Frontal cortex (tissue), 4 donors: ENCODE results near the gene UQCC5. TPM values are rescaled to one million over a fixed set of nuclear protein-coding genes. Genes with fewer than 3 reads are reported as not detected.
"Not testable (repeated sequence)": the region's sequence is repeated elsewhere in the genome, so short reads cannot be mapped to it uniquely, and the experiment has no call there.

Source experiments
- DNase-seq, 2 donors: peaks; one replicate each; pipeline ENCODE4 v3.0.0; 2012; ENCODE audit warnings: low spot score in 2 of 2
- FAIRE-seq: peaks from 2 replicates; lab custom pipeline; 2012; peaks lifted over from hg19 to GRCh38; lab: Jason Lieb, UNC
- total RNA-seq: library from RNA; depleted of rRNA; stranded (reverse); fragments of >200 nt; gene quantifications from one replicate; pipeline ENCODE4 v1.2.3, GENCODE V29; 2014
- donor health status: control.
- donor health status: control.
- donor health status: control.

Gene UQCC5
- total RNA-seq, 1 donor from 2014 or later: 2.0 TPM

GRCh38 chr3:52520716-52521487 lies 15.5 kb upstream of the UQCC5 start:
- FAIRE-seq (no peak), DNase-seq (no peak)

- DNase-seq (no peak), FAIRE-seq (no peak)
Observed at GRCh38 chr3:52521488-52521824, 14.9 kb upstream of the UQCC5 start.

DNA sequence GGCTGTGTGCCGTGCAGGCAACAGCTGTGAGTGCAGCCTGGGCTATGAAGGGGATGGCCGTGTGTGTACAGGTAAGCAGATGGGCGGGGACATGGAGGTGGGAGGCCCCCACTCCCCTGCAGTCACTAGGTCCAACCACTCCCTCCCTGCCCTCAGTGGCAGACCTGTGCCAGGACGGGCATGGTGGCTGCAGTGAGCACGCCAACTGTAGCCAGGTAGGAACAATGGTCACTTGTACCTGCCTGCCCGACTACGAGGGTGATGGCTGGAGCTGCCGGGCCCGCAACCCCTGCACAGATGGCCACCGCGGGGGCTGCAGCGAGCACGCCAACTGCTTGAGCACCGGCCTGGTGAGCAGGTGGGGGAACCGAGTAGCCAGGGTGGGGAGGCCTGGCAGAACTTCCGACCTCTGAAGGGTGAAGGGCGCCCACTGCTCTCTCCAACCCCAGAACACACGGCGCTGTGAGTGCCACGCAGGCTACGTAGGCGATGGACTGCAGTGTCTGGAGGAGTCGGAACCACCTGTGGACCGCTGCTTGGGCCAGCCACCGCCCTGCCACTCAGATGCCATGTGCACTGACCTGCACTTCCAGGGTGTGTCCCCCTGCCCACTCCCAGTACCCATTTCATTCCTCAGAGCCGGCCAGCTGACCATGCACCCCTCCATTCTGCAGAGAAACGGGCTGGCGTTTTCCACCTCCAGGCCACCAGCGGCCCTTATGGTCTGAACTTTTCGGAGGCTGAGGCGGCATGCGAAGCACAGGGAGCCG lies 14.3 kb upstream of the UQCC5 start:
- DNase-seq (no peak), FAIRE-seq (no peak)

GRCh38 chr3:52522651-52523251 lies 13.7 kb upstream of the UQCC5 start:
- FAIRE-seq (no peak), DNase-seq (no peak)

DNA sequence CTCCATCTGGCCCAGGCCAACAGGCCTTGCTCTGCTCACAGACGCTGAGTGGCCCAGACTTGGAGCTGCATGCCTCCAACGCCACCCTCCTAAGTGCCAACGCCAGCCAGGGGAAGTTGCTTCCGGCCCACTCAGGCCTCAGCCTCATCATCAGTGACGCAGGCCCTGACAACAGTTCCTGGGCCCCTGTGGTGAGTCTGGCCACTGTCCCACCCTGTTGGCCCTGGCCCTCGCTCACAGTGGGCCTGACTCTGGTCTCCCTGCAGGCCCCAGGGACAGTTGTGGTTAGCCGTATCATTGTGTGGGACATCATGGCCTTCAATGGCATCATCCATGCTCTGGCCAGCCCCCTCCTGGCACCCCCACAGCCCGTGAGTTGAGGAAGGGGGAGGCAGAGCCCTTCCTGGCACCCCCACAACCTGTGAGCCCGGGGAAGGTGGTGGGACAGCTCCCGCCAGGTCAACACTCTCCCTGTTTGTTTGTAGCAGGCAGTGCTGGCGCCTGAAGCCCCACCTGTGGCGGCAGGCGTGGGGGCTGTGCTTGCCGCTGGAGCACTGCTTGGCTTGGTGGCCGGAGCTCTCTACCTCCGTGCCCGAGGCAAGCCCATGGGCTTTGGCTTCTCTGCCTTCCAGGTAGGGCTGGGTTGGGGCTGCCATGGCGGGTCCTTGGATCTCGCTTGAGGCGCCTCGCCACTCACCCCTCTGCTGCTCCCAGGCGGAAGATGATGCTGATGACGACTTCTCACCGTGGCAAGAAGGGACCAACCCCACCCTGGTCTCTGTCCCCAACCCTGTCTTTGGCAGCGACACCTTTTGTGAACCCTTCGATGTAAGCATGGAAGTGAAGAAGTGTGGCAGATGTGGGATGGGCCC lies 12.8 kb upstream of the UQCC5 start:
- FAIRE-seq: no peak
- DNase-seq: no peak

- FAIRE-seq (no peak), DNase-seq (no peak)
Observed at GRCh38 chr3:52524258-52524751, 12.1 kb upstream of the UQCC5 start.

GRCh38 chr3:52524752-52525679 lies 11.4 kb upstream of the UQCC5 start:
- no peak for FAIRE-seq
- DNase-seq: no peak

- DNase-seq (no peak), FAIRE-seq (no peak)
Observed at GRCh38 chr3:52525680-52526561, 10.5 kb upstream of the UQCC5 start.

- not testable (repeated sequence) for DNase-seq, FAIRE-seq
Observed at GRCh38 chr3:52526671-52527038, 9.8 kb upstream of the UQCC5 start.

GRCh38 chr3:52527039-52527731 lies 9.2 kb upstream of the UQCC5 start:
- DNase-seq (peak in 1 of 2 donors; percentile 11), FAIRE-seq (no peak)

DNA sequence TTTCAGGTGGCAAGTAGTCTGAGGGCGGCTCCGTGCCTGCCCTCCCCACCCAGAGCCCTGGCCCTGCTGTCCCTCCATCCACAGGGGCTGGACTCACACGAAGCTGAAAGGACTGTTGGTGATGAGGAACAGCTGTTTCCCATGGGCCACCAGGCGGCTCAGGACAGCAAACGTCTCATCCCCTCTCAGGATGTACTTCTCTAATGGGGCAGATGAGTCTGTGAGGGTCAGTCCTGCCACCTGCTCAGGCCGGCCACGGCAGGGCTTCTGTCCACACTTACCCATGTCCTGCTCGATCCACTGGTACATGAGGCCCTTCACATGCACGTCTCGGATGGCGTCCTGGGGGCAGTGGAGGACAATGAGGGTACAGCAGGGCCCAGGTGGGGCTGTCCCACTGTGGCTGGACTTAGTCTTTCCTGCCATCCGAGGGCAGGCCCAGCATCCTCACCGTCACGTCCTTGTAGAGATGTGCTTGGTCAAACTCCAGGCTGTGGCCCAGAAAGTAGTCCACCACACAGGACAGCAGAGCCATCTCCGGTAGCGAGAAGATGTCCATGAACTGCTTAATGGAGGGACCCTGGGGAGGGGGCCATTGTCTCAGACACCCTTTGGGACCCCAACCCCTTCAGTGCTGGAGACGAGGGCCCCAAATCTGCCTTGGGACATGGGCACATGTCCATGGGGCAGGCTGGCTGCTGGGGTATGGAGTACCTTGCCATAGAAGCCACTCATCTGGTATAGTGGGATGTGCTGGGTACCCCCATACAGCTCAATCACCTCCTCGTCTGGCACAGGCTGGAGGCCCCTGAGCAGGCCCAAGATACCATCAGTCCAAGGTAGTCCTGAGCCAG lies 8.4 kb upstream of the UQCC5 start:
- FAIRE-seq: no peak
- DNase-seq: peak; percentile 8 to 15

DNA sequence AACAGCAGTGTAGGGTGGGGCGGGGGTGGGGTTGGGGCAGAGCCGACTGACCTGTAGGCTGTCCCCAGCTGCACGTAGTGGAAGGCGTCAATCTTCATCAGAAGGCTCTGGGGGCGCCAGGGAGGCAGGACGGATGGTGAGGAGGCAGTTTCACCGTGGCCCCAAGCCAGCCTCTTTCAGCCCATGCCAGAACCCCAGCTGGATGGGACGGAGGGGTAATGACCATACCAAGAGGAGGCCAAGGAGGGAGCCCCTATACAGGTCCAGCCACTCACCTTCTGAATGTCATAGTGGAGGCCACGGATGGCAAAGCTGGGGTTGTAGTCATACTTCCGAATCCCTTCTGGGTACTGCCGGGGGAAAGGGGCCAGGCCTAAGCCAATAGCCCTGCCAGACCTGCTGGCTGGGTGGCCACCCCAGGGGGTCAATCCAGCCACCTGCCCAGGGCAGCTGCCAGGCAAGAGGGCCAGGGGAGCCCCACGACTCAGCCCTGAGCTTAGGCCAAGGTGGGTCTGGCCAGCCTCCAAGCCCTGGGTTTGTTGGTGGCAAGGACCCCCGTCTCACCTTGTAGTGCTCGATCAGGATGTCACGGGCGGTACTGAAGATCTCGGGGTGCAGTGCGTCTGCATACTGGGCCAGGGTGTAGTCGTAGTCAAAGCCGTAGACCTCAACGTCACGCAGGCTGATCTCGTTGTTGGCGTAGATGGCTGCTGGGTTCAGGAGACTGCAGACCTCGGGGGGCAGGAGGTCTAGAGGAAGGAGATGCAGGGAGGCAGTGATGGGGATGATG lies 7.6 kb upstream of the UQCC5 start:
- peak; percentile 14 to 18 for DNase-seq
- no peak for FAIRE-seq

- no peak for FAIRE-seq
Observed at GRCh38 chr3:52529376-52530333, 6.8 kb upstream of the UQCC5 start.

More at GRCh38 chr3:52529376-52530333, 6.8 kb upstream of the UQCC5 start:
- DNase-seq: no peak
